Measurements from ENCODE around the gene GARS1.

- TF ChIP-seq, protein P1, sequence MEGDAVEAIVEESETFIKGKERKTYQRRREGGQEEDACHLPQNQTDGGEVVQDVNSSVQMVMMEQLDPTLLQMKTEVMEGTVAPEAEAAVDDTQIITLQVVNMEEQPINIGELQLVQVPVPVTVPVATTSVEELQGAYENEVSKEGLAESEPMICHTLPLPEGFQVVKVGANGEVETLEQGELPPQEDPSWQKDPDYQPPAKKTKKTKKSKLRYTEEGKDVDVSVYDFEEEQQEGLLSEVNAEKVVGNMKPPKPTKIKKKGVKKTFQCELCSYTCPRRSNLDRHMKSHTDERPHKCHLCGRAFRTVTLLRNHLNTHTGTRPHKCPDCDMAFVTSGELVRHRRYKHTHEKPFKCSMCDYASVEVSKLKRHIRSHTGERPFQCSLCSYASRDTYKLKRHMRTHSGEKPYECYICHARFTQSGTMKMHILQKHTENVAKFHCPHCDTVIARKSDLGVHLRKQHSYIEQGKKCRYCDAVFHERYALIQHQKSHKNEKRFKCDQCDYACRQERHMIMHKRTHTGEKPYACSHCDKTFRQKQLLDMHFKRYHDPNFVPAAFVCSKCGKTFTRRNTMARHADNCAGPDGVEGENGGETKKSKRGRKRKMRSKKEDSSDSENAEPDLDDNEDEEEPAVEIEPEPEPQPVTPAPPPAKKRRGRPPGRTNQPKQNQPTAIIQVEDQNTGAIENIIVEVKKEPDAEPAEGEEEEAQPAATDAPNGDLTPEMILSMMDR (IDR thresholded peaks at IDR 0.05; ENCODE audit: low read length): no peak
- TF ChIP-seq EZH2 (IDR thresholded peaks at IDR 0.05; ENCODE audit: borderline replicate concordance, low read length): no peak
These were observed 54.3 kb downstream of the GARS1 start for GRCh38 chr7:30648744-30649540.
